IMR-90 (cell line): ENCODE results near the gene CTNNA2. TPM values are rescaled to one million over a fixed set of nuclear protein-coding genes. Genes with fewer than 3 reads are reported as not detected.

Experiments
- ATAC-seq: fragments of 200-7000 bp; cut with Tn5 transposase; 2 replicates; pipeline ENCODE4 v1.9.1; 2020; ENCODE audit warnings: low read depth, mild to moderate bottlenecking, moderate library complexity
- BruUV-seq: library from RNA; stranded (reverse); fragments of 400-500 nt; replicated peaks from 2 replicates; lab custom pipeline; 2021; lab: Mats Ljungman, UMichigan
- CTCF ChIA-PET: fragments of 300-600 bp; formaldehyde crosslinking; extraction: SDS; loops from one replicate; lab custom pipeline; 2021; ENCODE audit warnings: antibody characterized with exemption; lab: Yijun Ruan, JAX
- POLR2A ChIA-PET: fragments of 300-600 bp; sonication (Branson Sonifier 250); formaldehyde crosslinking; loops from one replicate; lab custom pipeline; 2022; ENCODE audit warnings: antibody characterized with exemption; ENCODE audit not compliant: unreplicated experiment; lab: Charles Lee
- DNase-seq: peaks from one replicate; pipeline ENCODE4 v3.0.0; 2013
- H2AFZ ChIP-seq: replicated peaks from 2 replicates; pipeline ENCODE3; 2013; ENCODE audit warnings: low read length, mild to moderate bottlenecking; ENCODE audit not compliant: poor library complexity
- H2AK5ac ChIP-seq: 2 replicates; pipeline ENCODE4 v1.6.1; 2013; ENCODE audit warnings: low read depth, low read length, inconsistent platforms
- H2AK9ac ChIP-seq: replicated peaks from 2 replicates; pipeline ENCODE3; 2013; ENCODE audit warnings: mild to moderate bottlenecking, low read depth, low read length, moderate library complexity; ENCODE audit not compliant: poor library complexity
- H2BK120ac ChIP-seq: 2 replicates; pipeline ENCODE4 v1.6.1; 2013; ENCODE audit warnings: low read depth, low read length, inconsistent platforms
- H2BK15ac ChIP-seq: 3 replicates; pipeline ENCODE4 v1.6.1; 2013; ENCODE audit warnings: low read depth, low read length, inconsistent platforms
- H2BK20ac ChIP-seq: 2 replicates; pipeline ENCODE4 v1.6.1; 2013; ENCODE audit warnings: low read depth, mild to moderate bottlenecking, inconsistent platforms, low read length, moderate library complexity
- H2BK5ac ChIP-seq: 2 replicates; pipeline ENCODE4 v1.6.1; 2013; ENCODE audit warnings: mild to moderate bottlenecking, low read depth, low read length, inconsistent platforms; ENCODE audit not compliant: poor library complexity, severe bottlenecking
- H3K14ac ChIP-seq: replicated peaks from 2 replicates; pipeline ENCODE4 v1.6.1; 2013; ENCODE audit warnings: low read depth, low read length, inconsistent platforms
- H3K18ac ChIP-seq: 2 replicates; pipeline ENCODE4 v1.6.1; 2013; ENCODE audit warnings: low read depth, low read length, control low read depth
- H3K23ac ChIP-seq: 2 replicates; pipeline ENCODE4 v1.6.1; 2013; ENCODE audit warnings: low read depth, low read length, inconsistent platforms
- H3K27ac ChIP-seq: 2 replicates; pipeline ENCODE4 v1.5.1; 2013; ENCODE audit warnings: mild to moderate bottlenecking, control low read depth, low read length; ENCODE audit not compliant: insufficient read depth
- H3K27me3 ChIP-seq: 2 replicates; pipeline ENCODE4 v1.6.1; 2013; ENCODE audit warnings: low read length; ENCODE audit not compliant: control insufficient read depth, insufficient read depth
- H3K36me3 ChIP-seq: 2 replicates; pipeline ENCODE4 v1.6.1; 2013; ENCODE audit warnings: low read length, mixed read lengths; ENCODE audit not compliant: control insufficient read depth, insufficient read depth
- H3K4ac ChIP-seq: 2 replicates; pipeline ENCODE4 v1.6.1; 2013; ENCODE audit warnings: low read depth, low read length, inconsistent platforms
- H3K4me1 ChIP-seq: 2 replicates; pipeline ENCODE4 v1.6.1; 2013; ENCODE audit warnings: low read length, mixed read lengths; ENCODE audit not compliant: control insufficient read depth, insufficient read depth
- H3K4me2 ChIP-seq: 2 replicates; pipeline ENCODE4 v1.6.1; 2013; ENCODE audit warnings: low read depth, mild to moderate bottlenecking, control low read depth, low read length, moderate library complexity
- H3K4me3 ChIP-seq: 2 replicates; pipeline ENCODE4 v1.5.1; 2013; ENCODE audit warnings: low read depth, mild to moderate bottlenecking, control low read depth, low read length, moderate library complexity; ENCODE audit not compliant: insufficient read depth
- H3K56ac ChIP-seq: 2 replicates; pipeline ENCODE4 v1.6.1; 2013; ENCODE audit warnings: low read length, inconsistent platforms; ENCODE audit not compliant: insufficient read depth; ENCODE audit errors: extremely low read depth
- H3K79me1 ChIP-seq, 2 experiments: 2 replicates each; pipeline ENCODE4 v1.6.1; 2013; ENCODE audit warnings: low read length in 2 of 2, inconsistent platforms in 1 of 2, low read depth in 1 of 2
- H3K9ac ChIP-seq: 2 replicates; pipeline ENCODE4 v1.6.1; 2013; ENCODE audit warnings: low read depth, low read length, control low read depth
- H3K9me1 ChIP-seq: 2 replicates; pipeline ENCODE4 v1.6.1; 2013; ENCODE audit warnings: low read length, inconsistent platforms; ENCODE audit not compliant: insufficient read depth
- H3K9me3 ChIP-seq: 2 replicates; pipeline ENCODE4 v1.6.1; 2013; ENCODE audit warnings: low read length; ENCODE audit not compliant: control insufficient read depth, insufficient read depth
- H4K20me1 ChIP-seq: 2 replicates; pipeline ENCODE4 v1.6.1; 2013; ENCODE audit warnings: low read length, inconsistent platforms; ENCODE audit not compliant: insufficient read depth
- H4K5ac ChIP-seq: 2 replicates; pipeline ENCODE4 v1.6.1; 2013; ENCODE audit warnings: mild to moderate bottlenecking, low read depth, low read length, control low read depth
- H4K8ac ChIP-seq, 2 experiments: 2 replicates each; pipeline ENCODE4 v1.6.1; 2013; ENCODE audit warnings: low read depth in 2 of 2, low read length in 2 of 2, control low read depth in 1 of 2, inconsistent platforms in 1 of 2
- H4K91ac ChIP-seq: 2 replicates; pipeline ENCODE4 v1.6.1; 2013; ENCODE audit warnings: low read depth, low read length, inconsistent platforms; ENCODE audit not compliant: insufficient read depth
- MAFK ChIP-seq: IDR thresholded peaks from 2 replicates; pipeline ENCODE4 v1.6.1; 2012; ENCODE audit warnings: low read depth, low read length, improper control_type of control experiment
- MAZ ChIP-seq: IDR thresholded peaks from 2 replicates; pipeline ENCODE4 v1.6.1; 2012; ENCODE audit warnings: low read depth, mild to moderate bottlenecking, low read length, improper control_type of control experiment, moderate library complexity, borderline replicate concordance
- POLR2A ChIP-seq: IDR thresholded peaks from 2 replicates; pipeline ENCODE4 v1.6.1; 2012; ENCODE audit warnings: mild to moderate bottlenecking, low read depth, low read length
- WGBS, 2 experiments: methylation state at CpG; one replicate each; pipeline versions ENCODE4 v1.1.5 to v1.1.7; 2013; ENCODE audit warnings: missing lambda C conversion rate in 2 of 2; ENCODE audit not compliant: insufficient read length in 1 of 2; ENCODE audit errors: extremely low coverage in 2 of 2; 5-methylcytosine and 5-hydroxymethylcytosine counted together
- dilution Hi-C: fragments of 300-500 bp; cut with HindIII; formaldehyde crosslinking; loops from one replicate; pipeline ENCODE4 v1.14.3; 2018; ENCODE audit warnings: low sequenced_read_pairs; ENCODE audit not compliant: unreplicated experiment
- in situ Hi-C: fragments of 300-500 bp; cut with MboI; formaldehyde crosslinking; loops from 3 replicates; pipeline ENCODE4 v1.14.3; 2019; ENCODE audit warnings: low sequenced_read_pairs, inconsistent platforms, mixed read lengths
- intact Hi-C: fragments of 100-400 bp; cut with micrococcal nuclease; formaldehyde crosslinking; loops from 2 replicates; pipeline ENCODE4 v1.10.0; 2022
- polyA plus RNA-seq, 3 experiments: library from polyadenylated mRNA; depleted of rRNA; stranded (reverse); fragments of >200 nt; gene quantifications; 2 replicates each; pipeline ENCODE4 v1.2.3, GENCODE V29; 2012; ENCODE audit warnings: low replicate concordance in 1 of 3
- total RNA-seq: library from RNA; depleted of rRNA; stranded (reverse); fragments of >200 nt; gene quantifications from 2 replicates; pipeline ENCODE4 v1.2.3, GENCODE V29; 2012
- TF ChIP-seq, protein P1 (sequence below): conservative IDR thresholded peaks from 2 replicates; pipeline ENCODE4 v1.5.1; 2012; ENCODE audit warnings: mild to moderate bottlenecking, low read depth, low read length, improper control_type of control experiment

The CTNNA2 gene
- total and polyA plus RNA-seq, 2 of the 4 experiments (the other 2 are of a cell fraction), result not detected

GRCh38 chr2:80467262-80467811 lies 954.5 kb downstream of the CTNNA2 start:
- Histone ChIP-seq H4K91ac (no peak overlapping the region), H3K4me3 (no peak overlapping the region), H4K20me1 (no peaks in the 10 kb centered on the region), H2AK5ac (no peak overlapping the region), H4K5ac (no peak overlapping the region), H2BK120ac (no peak overlapping the region), H3K56ac (no peak overlapping the region), H3K9me1 (no peaks in the 10 kb centered on the region), H2BK5ac (no peak overlapping the region), H3K4me1 (no peaks in the 10 kb centered on the region), H3K4me2 (no peak overlapping the region), H3K79me1 (no peaks in the 10 kb centered on the region), H2BK15ac (no peak overlapping the region), H2AK9ac (no peak overlapping the region), H3K18ac (no peak overlapping the region), H3K36me3 (no peaks in the 10 kb centered on the region), H3K9ac (no peak overlapping the region), H3K9me3 (no peaks in the 10 kb centered on the region), H3K27ac (no peak overlapping the region), H4K8ac (no peak overlapping the region), H3K14ac (no peak overlapping the region), H3K4ac (no peak overlapping the region), H3K27me3 (no peaks in the 10 kb centered on the region), H2AFZ (no peak overlapping the region), H3K23ac (no peak overlapping the region), H2BK20ac (no peak overlapping the region)
- dilution Hi-C loops (no loop called here), in situ Hi-C loops (no loop called here), intact Hi-C loops (no loop called here)
- no TSS peak for BruUV-seq
- no CpG with 5 or more reads among the region's 3 CpGs for WGBS, 2 experiments
- ChIA-PET POLR2A (no interaction called here), CTCF (no interaction called here)
- ATAC-seq (no peak), DNase-seq (no peak)
- no peak for TF ChIP-seq MAZ
- TF ChIP-seq POLR2A, result no peak
- TF ChIP-seq, protein P1, sequence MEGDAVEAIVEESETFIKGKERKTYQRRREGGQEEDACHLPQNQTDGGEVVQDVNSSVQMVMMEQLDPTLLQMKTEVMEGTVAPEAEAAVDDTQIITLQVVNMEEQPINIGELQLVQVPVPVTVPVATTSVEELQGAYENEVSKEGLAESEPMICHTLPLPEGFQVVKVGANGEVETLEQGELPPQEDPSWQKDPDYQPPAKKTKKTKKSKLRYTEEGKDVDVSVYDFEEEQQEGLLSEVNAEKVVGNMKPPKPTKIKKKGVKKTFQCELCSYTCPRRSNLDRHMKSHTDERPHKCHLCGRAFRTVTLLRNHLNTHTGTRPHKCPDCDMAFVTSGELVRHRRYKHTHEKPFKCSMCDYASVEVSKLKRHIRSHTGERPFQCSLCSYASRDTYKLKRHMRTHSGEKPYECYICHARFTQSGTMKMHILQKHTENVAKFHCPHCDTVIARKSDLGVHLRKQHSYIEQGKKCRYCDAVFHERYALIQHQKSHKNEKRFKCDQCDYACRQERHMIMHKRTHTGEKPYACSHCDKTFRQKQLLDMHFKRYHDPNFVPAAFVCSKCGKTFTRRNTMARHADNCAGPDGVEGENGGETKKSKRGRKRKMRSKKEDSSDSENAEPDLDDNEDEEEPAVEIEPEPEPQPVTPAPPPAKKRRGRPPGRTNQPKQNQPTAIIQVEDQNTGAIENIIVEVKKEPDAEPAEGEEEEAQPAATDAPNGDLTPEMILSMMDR, result no peak
- peak; percentile 83 for TF ChIP-seq MAFK
